Measurements from ENCODE around the gene CFDP1. TPM values are rescaled to one million over a fixed set of nuclear protein-coding genes. Genes with fewer than 3 reads are reported as not detected.

Gene CFDP1
- total RNA-seq, 1 donor from 2014 or later, result 65.6 TPM

DNA sequence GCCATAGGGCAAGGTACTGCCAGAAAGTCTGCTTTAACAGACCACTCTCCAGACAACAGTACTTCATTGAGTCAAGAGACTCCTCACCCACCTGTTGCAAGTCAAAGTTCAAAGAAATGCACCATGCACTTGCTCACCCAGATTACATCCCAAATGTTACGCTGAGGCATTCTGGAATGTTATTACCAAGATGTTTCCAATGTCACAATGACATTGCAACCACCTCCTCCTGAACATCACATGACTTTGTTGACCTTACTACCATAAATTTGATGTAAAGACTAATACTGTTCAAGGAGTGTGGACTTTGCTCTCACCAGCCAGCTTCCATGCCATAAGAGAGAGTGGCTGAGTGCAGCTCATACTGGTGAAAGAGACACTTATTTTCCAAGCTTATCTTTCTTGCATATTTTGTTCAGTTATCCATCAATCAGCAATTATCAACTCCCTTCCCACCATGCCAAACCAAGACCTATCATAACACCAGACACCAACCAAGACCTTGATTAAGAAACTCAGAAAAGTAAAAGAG is 123.3 kb downstream of the CFDP1 start:
- H3K9me3 Mint-ChIP-seq (ENCODE audit: unreplicated experiment), result no peaks in the 10 kb centered on the region
- H3K27ac Mint-ChIP-seq (ENCODE audit: unreplicated experiment), result peak overlapping the region; percentile 11
- H3K36me3 Mint-ChIP-seq (ENCODE audit: unreplicated experiment), result peaks cover 10% of the 10 kb centered on the region
- TF ChIP-seq, protein P1, sequence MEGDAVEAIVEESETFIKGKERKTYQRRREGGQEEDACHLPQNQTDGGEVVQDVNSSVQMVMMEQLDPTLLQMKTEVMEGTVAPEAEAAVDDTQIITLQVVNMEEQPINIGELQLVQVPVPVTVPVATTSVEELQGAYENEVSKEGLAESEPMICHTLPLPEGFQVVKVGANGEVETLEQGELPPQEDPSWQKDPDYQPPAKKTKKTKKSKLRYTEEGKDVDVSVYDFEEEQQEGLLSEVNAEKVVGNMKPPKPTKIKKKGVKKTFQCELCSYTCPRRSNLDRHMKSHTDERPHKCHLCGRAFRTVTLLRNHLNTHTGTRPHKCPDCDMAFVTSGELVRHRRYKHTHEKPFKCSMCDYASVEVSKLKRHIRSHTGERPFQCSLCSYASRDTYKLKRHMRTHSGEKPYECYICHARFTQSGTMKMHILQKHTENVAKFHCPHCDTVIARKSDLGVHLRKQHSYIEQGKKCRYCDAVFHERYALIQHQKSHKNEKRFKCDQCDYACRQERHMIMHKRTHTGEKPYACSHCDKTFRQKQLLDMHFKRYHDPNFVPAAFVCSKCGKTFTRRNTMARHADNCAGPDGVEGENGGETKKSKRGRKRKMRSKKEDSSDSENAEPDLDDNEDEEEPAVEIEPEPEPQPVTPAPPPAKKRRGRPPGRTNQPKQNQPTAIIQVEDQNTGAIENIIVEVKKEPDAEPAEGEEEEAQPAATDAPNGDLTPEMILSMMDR (IDR thresholded peaks at IDR 0.05), result no peak
- DNase-seq (ENCODE audit: extremely low spot score, unreplicated experiment), result no peak
- H3K4me1 Mint-ChIP-seq (ENCODE audit: unreplicated experiment), result peaks cover 25% of the 10 kb centered on the region
- H3K27me3 Mint-ChIP-seq (ENCODE audit: unreplicated experiment), result no peaks in the 10 kb centered on the region
- H3K4me3 Mint-ChIP-seq (ENCODE audit: unreplicated experiment), result no peak overlapping the region

DNA sequence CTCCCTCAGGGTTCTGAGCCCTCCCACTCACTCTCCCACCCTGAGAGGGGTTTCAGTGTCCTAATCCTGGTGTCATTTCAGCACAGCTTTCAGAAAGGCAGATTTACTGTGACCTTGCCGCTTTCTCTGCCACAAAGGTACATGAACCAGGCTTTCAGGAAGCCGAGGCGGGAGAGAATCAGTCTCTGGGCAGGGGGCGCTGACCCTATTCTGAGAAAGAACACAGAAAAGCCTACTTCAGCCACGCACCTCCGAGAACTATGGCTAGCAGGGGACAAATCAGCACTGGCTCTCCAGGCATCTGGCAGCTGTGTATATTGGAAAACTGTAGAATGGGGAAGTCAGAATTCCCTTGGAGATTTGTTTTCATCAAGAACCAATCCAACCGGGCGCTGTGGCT is 124.1 kb downstream of the CFDP1 start:
- Mint-ChIP-seq H3K4me1 (ENCODE audit: unreplicated experiment) (peaks cover 33% of the 10 kb centered on the region), H3K4me3 (ENCODE audit: unreplicated experiment) (no peak overlapping the region), H3K27ac (ENCODE audit: unreplicated experiment) (no peak overlapping the region), H3K27me3 (ENCODE audit: unreplicated experiment) (no peaks in the 10 kb centered on the region), H3K9me3 (ENCODE audit: unreplicated experiment) (no peaks in the 10 kb centered on the region), H3K36me3 (ENCODE audit: unreplicated experiment) (peaks cover 11% of the 10 kb centered on the region)
- TF ChIP-seq, protein P1 (IDR thresholded peaks at IDR 0.05), result no peak
- DNase-seq (ENCODE audit: extremely low spot score, unreplicated experiment), result no peak

DNA sequence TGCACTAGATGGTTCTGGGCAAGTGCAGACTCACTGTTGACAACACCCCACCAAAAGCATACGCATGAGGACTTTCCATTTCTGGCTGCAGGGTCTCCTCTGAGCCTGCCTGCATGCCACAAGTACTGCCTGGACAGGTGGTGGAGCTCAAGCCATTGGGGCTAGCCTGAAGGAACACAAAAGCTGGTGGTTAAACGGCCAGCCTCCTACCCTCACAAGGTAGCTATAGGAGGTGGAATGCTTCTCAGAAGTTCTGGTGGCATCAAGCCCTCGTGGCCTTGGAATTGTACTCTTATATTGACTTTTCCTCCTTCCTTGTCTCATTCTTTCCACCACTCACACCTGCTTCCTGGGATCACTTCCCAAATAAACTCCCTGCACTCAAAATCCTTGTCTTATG is 125.3 kb downstream of the CFDP1 start:
- no peak for DNase-seq (ENCODE audit: extremely low spot score, unreplicated experiment)
- Mint-ChIP-seq H3K4me1 (ENCODE audit: unreplicated experiment) (peaks cover 38% of the 10 kb centered on the region), H3K4me3 (ENCODE audit: unreplicated experiment) (no peak overlapping the region), H3K27me3 (ENCODE audit: unreplicated experiment) (no peaks in the 10 kb centered on the region), H3K27ac (ENCODE audit: unreplicated experiment) (no peak overlapping the region), H3K9me3 (ENCODE audit: unreplicated experiment) (no peaks in the 10 kb centered on the region), H3K36me3 (ENCODE audit: unreplicated experiment) (peaks cover 13% of the 10 kb centered on the region)
- TF ChIP-seq, protein P1 (IDR thresholded peaks at IDR 0.05), result no peak

DNA sequence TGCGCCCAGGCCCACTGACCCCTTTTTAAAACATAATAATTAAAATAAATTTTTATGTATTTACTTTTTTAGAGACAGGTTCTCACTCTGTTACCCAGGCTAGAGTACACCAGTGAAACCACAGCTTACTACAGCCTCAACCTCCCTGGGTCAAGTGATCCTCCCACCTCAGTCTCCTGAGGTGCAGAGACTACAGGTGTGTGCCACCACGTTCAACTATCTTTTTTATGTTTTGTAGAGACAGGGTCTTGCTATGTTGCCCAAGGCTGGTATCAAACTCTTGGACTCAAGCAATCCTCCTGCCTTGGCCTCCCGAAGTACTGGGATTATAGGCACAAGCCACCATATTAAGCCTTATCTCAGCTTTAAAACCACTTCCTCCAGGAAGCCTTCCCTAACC is 125.8 kb downstream of the CFDP1 start:
- H3K4me3 Mint-ChIP-seq (ENCODE audit: unreplicated experiment), result no peak overlapping the region
- no peaks in the 10 kb centered on the region for H3K9me3 Mint-ChIP-seq (ENCODE audit: unreplicated experiment)
- peaks cover 13% of the 10 kb centered on the region for H3K36me3 Mint-ChIP-seq (ENCODE audit: unreplicated experiment)
- TF ChIP-seq, protein P1 (IDR thresholded peaks at IDR 0.05), result no peak
- DNase-seq (ENCODE audit: extremely low spot score, unreplicated experiment), result no peak
- peaks cover 38% of the 10 kb centered on the region for H3K4me1 Mint-ChIP-seq (ENCODE audit: unreplicated experiment)
- peak overlapping the region; percentile 99 for H3K27ac Mint-ChIP-seq (ENCODE audit: unreplicated experiment)
- H3K27me3 Mint-ChIP-seq (ENCODE audit: unreplicated experiment), result no peaks in the 10 kb centered on the region

DNA sequence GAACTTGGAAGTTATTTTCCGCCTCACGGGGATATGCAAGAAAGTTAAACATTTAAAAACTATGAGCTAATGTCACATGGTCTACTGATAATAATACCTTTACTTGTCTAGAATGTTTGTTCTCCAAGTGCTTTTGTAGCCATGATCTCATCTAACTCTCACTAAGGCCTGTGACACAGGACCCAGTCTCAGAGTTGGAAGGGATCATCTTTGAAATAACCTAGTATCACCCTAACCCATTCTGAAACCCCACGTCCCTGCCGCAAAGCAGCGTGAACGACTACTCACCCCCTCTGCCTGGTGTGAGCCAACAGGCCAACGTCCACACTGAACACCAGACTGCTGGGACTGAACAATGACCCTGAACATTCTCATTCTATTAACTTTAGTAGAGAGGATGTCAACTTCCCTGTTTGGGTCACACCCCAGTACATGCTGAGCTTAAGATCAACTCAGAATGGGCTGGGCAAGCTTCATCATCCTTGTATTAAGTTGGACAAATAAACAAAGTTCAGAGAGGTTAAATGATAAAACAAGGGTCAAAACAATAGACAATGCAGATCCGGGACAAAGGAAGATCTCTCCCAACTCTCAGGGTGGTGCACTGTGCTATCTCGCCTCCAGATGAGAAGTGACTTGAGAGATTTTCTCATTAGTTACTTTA is 127.1 kb downstream of the CFDP1 start:
- H3K4me1 Mint-ChIP-seq (ENCODE audit: unreplicated experiment), result peaks cover 42% of the 10 kb centered on the region
- H3K27ac Mint-ChIP-seq (ENCODE audit: unreplicated experiment), result peak overlapping the region; percentile 99
- peaks cover 22% of the 10 kb centered on the region for H3K36me3 Mint-ChIP-seq (ENCODE audit: unreplicated experiment)
- peak overlapping the region; percentile 11 for H3K4me3 Mint-ChIP-seq (ENCODE audit: unreplicated experiment)
- DNase-seq (ENCODE audit: extremely low spot score, unreplicated experiment), result no peak
- no peaks in the 10 kb centered on the region for H3K27me3 Mint-ChIP-seq (ENCODE audit: unreplicated experiment)
- TF ChIP-seq, protein P1 (IDR thresholded peaks at IDR 0.05), result no peak
- no peaks in the 10 kb centered on the region for H3K9me3 Mint-ChIP-seq (ENCODE audit: unreplicated experiment)

All from osteocyte (in vitro differentiated cells).